GM10847 (cell line): ENCODE measurements around the gene OR13J1.

ENCODE experiments used
- POLR2A ChIP-seq: IDR thresholded peaks from 2 replicates; pipeline ENCODE4 v1.6.1; 2011; ENCODE audit not compliant: insufficient read length; ENCODE audit errors: extremely low read depth

OR13J1 gene, protein sequence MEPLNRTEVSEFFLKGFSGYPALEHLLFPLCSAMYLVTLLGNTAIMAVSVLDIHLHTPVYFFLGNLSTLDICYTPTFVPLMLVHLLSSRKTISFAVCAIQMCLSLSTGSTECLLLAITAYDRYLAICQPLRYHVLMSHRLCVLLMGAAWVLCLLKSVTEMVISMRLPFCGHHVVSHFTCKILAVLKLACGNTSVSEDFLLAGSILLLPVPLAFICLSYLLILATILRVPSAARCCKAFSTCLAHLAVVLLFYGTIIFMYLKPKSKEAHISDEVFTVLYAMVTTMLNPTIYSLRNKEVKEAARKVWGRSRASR

GRCh38 chr9:35870351-35870923 lies at the start of gene OR13J1:
TSS of gene OR13J1 (minus strand) at chr9:35870401. CDS start at chr9:35870401, 0 bp downstream.
- TF ChIP-seq POLR2A = no peak

- TF ChIP-seq POLR2A = no peak
Observed at GRCh38 chr9:35919212-35920008, 49.2 kb upstream of the OR13J1 start.

- no peak for TF ChIP-seq POLR2A
Observed at GRCh38 chr9:35918780-35919179, 48.6 kb upstream of the OR13J1 start.

- TF ChIP-seq POLR2A = no peak
Observed at GRCh38 chr9:35917261-35917660, 47.1 kb upstream of the OR13J1 start.

DNA sequence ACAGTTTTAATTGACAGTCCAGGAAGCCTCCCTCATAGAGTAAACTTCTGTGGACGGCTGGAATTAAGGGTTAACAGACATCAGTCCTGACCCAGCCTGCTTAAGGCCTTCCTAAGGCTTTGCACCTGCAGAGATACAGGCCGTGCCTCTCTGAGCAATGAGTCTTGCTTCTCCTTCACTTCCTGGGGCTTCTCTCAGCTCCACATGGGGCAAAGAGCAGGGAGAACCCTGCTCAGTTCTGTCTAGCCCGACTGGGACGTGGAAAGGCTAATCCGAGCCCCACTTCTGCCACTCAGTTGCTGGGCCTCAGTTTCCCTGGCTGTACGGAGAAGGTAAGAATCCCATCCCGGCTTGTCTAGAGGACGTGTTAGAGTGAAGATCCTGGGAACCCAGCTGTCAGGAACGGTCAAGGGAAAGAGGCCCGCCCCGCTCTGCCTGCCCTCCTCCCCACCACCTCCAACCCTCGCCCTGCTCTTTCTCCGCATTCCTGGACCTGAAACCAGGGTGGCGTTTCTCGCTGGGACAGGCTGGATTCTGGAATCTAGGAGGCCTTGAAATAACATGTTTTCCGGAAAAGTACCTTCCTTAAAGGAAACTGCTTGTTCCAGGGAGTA lies 45.6 kb upstream of the OR13J1 start:
- TF ChIP-seq POLR2A = no peak

DNA sequence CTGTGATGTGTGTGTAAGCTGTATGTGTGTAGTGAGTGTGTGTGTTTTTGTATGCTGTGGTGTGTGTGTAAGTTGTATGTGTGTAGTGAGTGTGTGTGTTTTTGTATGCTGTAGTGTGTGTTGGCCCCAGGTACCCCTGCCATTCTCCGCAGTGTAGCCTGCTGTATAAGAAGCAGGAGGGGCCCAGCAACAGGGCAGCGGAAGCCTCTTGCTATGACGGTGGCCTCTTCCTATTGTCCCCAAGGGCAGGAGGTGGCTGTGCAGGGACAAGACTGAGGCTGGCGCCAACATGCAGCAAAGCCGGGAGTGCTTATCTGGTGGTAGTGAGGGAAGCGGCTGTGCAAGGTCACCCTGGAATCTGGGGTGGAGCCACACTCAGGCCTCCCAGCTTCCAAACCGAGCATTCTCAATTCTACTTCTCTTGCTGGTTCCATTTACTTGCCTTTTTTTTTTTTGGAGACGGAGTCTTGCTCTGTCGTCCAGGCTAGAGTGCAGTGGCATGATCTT lies 44.2 kb upstream of the OR13J1 start:
- no peak for TF ChIP-seq POLR2A

DNA sequence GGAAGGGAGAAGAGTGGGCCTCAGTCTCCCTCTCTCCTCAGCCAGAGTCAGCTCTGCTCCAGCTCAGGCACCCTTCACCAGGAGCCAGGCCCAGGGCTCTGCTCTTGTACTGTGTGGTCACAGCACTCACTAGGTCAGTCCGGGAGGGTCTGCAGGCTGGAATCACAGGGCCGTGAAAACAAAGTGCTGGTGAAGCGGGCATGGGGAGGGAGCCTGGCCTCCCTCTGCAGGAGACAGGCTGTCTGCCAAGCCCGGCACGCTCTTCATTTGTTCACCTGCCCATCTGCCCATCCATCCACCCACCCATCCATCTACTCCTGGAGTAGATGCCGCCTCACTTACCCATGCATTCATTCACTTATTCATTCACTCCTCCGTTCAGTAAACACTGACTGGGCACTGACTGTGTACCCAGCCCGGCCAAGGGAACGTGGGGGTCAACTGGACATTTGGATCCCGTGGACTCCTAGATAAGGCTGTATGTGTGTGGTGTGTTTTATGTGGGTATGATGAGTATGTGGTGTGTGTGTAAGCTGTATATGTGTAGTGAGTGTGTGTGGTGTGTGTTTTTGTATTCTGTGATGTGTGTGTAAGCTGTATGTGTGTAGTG lies 42.7 kb upstream of the OR13J1 start:
- TF ChIP-seq POLR2A = no peak

DNA sequence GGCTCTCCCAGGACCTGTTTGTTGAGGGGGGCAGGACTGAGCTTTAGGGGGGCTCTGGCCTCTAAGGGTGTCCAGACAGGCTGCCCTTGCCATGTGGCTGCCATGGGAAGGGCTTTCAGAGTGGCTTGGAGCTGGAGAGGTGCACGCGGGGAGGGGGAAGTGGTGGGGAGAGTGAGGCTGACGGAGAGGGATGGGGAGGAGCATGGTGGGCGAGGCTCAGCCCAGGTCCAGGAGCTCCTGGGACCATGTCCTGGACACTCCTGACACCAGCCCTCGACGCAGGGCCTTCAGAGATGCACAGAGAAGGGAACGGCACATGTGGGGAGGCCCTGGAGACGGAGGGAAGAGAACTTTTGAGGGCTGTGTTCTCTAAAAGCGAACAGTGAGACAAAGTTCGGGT lies 41.5 kb upstream of the OR13J1 start:
- no peak for TF ChIP-seq POLR2A

- TF ChIP-seq POLR2A = no peak
Observed at GRCh38 chr9:35910613-35911359, 40.6 kb upstream of the OR13J1 start.

DNA sequence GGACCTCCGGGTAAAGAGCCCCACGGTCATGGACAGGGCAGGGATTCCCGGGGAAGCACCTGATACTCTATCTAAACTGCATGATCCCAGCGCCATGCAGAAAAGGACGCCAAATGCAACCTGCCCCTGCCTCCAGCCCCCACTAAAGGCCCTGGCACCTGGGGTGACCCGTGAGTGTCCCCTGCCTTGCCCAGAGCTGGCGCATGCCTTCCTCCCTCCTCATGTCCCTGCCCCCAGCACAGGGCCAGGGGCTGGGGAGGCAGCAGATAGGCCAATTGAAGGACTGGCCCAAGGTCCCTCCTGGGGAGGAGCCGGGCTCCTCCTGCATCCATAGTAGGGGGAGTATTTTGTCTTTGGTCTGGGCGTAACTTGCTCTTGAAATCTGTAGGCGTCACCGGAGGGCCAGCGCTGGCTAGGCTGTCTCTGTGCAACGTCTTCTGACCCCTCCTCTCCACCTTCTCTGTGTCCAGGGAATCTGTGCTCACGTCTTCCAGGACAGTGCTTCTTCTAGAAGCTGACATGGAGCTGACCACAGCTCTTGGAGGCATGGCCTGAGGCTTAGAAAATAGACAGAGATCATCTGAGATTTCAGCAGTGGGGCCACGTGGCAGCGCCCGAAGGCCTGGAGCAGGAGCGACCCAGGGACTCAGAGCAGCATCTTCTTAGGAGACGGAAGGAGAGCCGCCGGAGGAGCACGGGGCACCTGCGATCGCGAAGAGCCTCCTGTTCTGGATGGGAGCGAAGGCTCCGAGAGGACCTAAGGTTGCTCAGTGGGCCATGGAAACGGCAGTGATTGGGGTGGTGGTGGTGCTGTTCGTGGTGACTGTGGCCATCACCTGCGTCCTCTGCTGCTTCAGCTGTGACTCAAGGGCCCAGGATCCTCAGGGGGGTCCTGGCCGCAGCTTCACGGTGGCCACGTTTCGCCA lies 39.7 kb upstream of the OR13J1 start:
- TF ChIP-seq POLR2A = no peak

DNA sequence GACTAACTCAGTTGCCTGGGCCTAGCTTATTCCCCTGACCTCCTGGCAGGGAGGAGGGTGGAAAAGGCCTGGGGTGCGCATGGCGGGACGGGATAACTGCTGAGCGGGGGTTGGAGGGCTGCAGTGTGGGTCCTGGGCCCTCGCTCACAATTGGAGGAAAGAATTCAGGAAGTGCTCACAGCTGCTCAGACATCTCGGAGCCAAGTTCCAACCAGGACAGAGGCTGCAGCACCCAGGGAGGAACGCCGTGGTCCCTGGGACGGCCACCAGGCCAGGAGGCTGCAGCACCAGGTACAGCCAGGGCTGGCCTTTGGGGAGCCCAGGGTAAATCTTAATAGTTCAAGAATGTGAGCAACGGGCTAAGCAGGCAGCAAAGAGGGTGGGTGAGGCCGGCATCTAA lies 39.1 kb upstream of the OR13J1 start, which contains the start of gene SPAAR:
SPAAR (plus strand) TSS at position 217 of the 400 bp plus-strand sequence. CDS start 974 bp downstream, outside the sequence.
- TF ChIP-seq POLR2A = no peak

DNA sequence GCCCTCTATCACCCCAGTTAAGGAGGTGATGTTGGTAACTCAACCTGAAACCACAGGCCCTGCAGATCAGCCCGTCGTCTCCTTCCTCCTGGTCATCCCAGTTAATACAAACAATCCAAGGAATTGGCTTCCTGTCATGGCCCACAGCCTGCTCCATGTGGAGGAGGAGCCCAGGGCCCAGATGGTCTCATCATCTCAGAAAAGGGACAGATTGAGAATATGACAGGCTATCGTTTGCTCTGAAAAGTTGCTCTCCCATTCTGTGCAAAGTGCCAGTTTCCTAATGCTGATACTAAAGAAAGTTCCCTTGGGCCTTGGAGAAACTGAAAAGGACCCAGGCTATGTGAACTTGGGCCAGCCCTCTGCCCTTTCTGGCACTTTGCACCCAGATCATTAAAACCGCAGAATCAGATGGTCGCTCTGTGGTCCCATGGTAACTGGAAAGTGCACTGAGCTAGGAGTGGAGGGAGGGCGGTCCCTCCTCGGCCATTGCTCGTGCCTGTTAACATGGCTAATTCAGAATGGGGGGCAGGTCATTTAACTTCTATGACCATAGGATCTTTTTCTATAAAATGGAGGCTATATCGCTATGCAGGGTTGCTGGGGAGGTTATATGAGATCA lies 38.4 kb upstream of the OR13J1 start:
- TF ChIP-seq POLR2A = no peak

DNA sequence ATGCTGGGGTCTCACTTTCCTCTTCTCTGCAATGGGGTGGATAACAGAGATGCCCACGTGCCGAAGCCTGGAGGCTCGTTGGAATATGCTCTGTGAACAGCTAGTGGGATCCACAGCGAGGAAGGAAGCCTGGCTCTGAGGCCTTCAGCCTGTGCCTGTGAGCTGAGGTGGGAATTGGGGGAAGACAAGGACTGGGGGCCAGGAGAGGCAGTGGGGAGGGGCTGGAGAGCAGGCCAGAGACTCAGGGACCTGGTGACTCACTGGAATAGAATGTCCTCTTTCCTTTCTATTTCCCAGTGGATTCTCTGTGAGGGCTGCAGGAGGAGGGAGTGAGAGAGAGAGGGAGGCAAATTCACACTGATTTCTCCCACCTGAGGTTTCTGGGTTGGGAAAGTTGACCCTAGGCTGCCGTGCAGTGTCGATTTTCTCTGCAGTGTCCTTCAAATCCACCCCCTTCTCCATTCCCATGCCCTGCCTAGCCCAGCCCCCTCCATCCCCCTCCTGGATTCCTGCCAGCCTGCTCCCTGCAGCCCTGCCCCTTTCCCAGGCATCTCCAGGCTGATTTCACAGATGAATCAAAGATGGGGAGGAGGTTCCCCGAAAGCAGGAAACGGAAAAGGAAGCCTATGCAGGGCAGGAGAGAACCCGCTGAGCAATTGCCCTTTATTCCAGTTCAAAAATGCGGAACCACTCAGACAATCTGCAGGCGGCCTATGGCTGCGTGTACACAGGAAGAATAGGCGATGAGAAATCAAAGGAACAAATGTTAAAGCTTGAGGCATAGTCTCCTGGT lies 37.7 kb upstream of the OR13J1 start:
- TF ChIP-seq POLR2A = no peak
